GM06990 (cell line): ENCODE measurements around the gene ABLIM1.

Source experiments
- DNase-seq: peaks from one replicate; pipeline ENCODE4 v3.0.0-alpha.2; 2011; ENCODE audit not compliant: insufficient read length; ENCODE audit errors: extremely low read depth
- H3K27me3 ChIP-seq: replicated peaks from 2 replicates; pipeline ENCODE4 v1.6.0; 2011; ENCODE audit warnings: low read length; ENCODE audit not compliant: control insufficient read depth, insufficient read depth
- H3K36me3 ChIP-seq: 2 replicates; pipeline ENCODE4 v1.5.1; 2011; ENCODE audit warnings: low read length; ENCODE audit not compliant: control insufficient read depth, insufficient read depth
- H3K4me3 ChIP-seq: replicated peaks from 2 replicates; pipeline ENCODE4 v1.5.1; 2011; ENCODE audit warnings: low read depth, mild to moderate bottlenecking, control low read depth, low read length
- CTCF ChIP-seq: IDR thresholded peaks from 2 replicates; pipeline ENCODE4 v1.5.1; 2011; ENCODE audit warnings: low read length, control low read depth, mild to moderate bottlenecking, inconsistent platforms; ENCODE audit not compliant: insufficient read depth, poor library complexity, severe bottlenecking

Gene ABLIM1

GRCh38 chr10:114508376-114508775 lies 149.7 kb downstream of the ABLIM1 start:
- Histone ChIP-seq H3K27me3 (no peaks in the 10 kb centered on the region), H3K4me3 (no peak overlapping the region), H3K36me3 (no peaks in the 10 kb centered on the region)
- no peak for TF ChIP-seq CTCF
- no peak for DNase-seq

- DNase-seq, result no peak
Measured at GRCh38 chr10:114507449-114507848, 150.6 kb downstream of the ABLIM1 start.

DNA sequence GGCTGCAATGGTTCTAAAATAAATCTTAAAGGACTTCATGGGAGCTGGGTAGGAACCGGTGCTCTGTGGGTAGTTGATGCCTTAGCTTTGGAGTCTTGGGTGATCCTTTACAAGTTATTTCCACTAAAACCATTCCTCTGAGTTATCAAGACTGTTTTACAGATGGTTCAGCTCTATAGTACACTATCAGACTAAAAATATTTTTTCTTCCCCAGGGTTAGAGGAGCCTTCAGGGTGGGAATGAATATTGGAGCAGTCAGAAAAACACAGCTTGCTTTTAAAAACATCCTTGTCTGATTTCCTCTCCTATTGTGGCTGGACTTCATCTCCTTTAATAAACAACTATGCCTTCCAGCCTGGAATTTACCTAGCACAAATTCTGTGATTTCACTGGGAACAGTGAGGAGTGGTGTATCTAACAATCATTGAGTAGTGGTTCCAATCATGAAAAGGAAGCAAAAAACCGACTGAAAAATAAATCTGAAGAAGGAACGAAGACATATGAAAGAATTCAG lies 151.1 kb downstream of the ABLIM1 start:
- no peak for TF ChIP-seq CTCF
- no peak overlapping the region for H3K4me3 ChIP-seq

More at GRCh38 chr10:114507449-114507848, 150.6 kb downstream of the ABLIM1 start:
- H3K4me3 ChIP-seq, result no peak overlapping the region
- no peak for TF ChIP-seq CTCF
- no peaks in the 10 kb centered on the region for H3K27me3 ChIP-seq
- H3K36me3 ChIP-seq, result no peaks in the 10 kb centered on the region

GRCh38 chr10:114504769-114505579 lies 153.1 kb downstream of the ABLIM1 start:
- TF ChIP-seq CTCF, result no peak
- H3K36me3 ChIP-seq, result no peaks in the 10 kb centered on the region
- DNase-seq, result no peak

More for the DNA sequence above, 151.1 kb downstream of the ABLIM1 start:
- DNase-seq, result no peak
- Histone ChIP-seq H3K36me3 (no peaks in the 10 kb centered on the region), H3K27me3 (no peaks in the 10 kb centered on the region)

DNA sequence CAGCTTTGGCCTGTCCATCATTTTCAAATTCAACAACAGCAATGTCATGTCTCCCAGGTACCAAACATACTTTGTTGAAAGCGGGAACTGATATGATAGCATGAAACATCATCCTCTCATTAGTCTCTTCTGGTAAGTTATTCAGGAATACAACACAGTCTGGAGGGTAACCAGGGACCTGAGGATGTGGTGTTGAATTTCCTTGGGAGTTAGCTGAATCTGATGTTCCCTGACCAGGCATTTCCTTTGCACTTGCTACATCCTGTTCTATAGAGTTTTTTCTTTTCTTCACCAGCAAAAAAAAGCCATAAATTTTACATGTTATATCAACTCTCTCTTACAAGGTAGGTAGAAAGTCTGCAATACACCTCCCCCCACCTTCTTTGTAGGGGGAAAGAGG lies 156.0 kb downstream of the ABLIM1 start:
- no peaks in the 10 kb centered on the region for H3K27me3 ChIP-seq
- TF ChIP-seq CTCF, result no peak
- DNase-seq, result no peak
- H3K36me3 ChIP-seq, result no peaks in the 10 kb centered on the region
- no peak overlapping the region for H3K4me3 ChIP-seq

More at GRCh38 chr10:114504769-114505579, 153.1 kb downstream of the ABLIM1 start:
- H3K4me3 ChIP-seq, result no peak overlapping the region
- H3K27me3 ChIP-seq, result no peaks in the 10 kb centered on the region
